ENCODE results near the gene SMPDL3B. TPM values are rescaled to one million over a fixed set of nuclear protein-coding genes. Genes with fewer than 3 reads are reported as not detected.

SMPDL3B gene, protein sequence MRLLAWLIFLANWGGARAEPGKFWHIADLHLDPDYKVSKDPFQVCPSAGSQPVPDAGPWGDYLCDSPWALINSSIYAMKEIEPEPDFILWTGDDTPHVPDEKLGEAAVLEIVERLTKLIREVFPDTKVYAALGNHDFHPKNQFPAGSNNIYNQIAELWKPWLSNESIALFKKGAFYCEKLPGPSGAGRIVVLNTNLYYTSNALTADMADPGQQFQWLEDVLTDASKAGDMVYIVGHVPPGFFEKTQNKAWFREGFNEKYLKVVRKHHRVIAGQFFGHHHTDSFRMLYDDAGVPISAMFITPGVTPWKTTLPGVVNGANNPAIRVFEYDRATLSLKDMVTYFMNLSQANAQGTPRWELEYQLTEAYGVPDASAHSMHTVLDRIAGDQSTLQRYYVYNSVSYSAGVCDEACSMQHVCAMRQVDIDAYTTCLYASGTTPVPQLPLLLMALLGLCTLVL
- 5.9 TPM for polyA plus RNA-seq (2013, experiment 1 of 4)
- polyA plus RNA-seq (2013, experiment 2 of 4): 5.3 TPM
- 5.8 TPM for polyA plus RNA-seq (2013, experiment 3 of 4)
- polyA plus RNA-seq (2013, experiment 4 of 4): 4.2 TPM

GRCh38 chr1:27934818-27935549, at the start of gene SMPDL3B:
Gene SMPDL3B (plus strand): TSS chr1:27935000. CDS start chr1:27935184, 184 bp downstream.
- Histone ChIP-seq H3K9me3 (ENCODE audit: control insufficient read depth, low read length) (no peaks in the 10 kb centered on the region), H3K4me3 (ENCODE audit: insufficient read depth, low read depth, low read length) (peak within 1 kb of the TSS; percentile 27), H3K27me3 (ENCODE audit: control insufficient read depth, insufficient read depth, low read length, poor library complexity, severe bottlenecking) (peaks cover 11% of the 10 kb centered on the region), H3K27ac (ENCODE audit: insufficient read depth, low read depth, low read length, poor library complexity, severe bottlenecking) (no peak within 1 kb of the TSS), H3K4me1 (ENCODE audit: control insufficient read depth, insufficient read depth, low read length) (peaks cover 7% of the 10 kb centered on the region), H3K36me3 (ENCODE audit: control insufficient read depth, insufficient read depth, low read length) (no peaks in the 10 kb centered on the region)
- 10 to 16% methylated on average over 16 of the region's 16 CpGs for WGBS, 2 experiments

DNA sequence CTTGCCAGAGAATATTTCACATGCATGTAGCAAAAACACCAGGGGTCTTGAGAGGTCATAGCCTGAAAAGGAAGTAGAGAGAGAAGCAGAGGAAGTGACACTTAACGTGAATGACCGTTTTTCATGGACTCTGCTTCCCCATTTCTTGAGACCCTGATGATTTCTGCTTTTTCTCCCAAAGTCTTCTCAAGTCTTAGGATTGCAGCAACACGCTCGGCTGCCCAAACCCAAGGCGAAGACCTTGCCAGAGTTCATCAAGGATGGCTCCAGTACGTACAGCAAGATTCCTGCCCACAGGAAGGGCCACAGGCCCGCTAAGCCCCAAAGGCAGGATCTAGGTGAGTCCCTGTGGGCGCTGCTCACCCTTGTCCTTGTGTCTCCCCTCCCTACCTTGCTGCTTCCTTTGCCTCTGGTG, 49.7 kb upstream of the SMPDL3B start:
- Histone ChIP-seq H3K27me3 (ENCODE audit: control insufficient read depth, insufficient read depth, low read length, poor library complexity, severe bottlenecking) (no peaks in the 10 kb centered on the region), H3K4me1 (ENCODE audit: control insufficient read depth, insufficient read depth, low read length) (no peaks in the 10 kb centered on the region), H3K27ac (ENCODE audit: insufficient read depth, low read depth, low read length, poor library complexity, severe bottlenecking) (no peak overlapping the region), H3K9me3 (ENCODE audit: control insufficient read depth, low read length) (no peaks in the 10 kb centered on the region), H3K36me3 (ENCODE audit: control insufficient read depth, insufficient read depth, low read length) (peaks cover 4% of the 10 kb centered on the region), H3K4me3 (ENCODE audit: insufficient read depth, low read depth, low read length) (no peak overlapping the region)
- 95 to 96% methylated on average over 8 of the region's 8 CpGs for WGBS, 2 experiments

DNA sequence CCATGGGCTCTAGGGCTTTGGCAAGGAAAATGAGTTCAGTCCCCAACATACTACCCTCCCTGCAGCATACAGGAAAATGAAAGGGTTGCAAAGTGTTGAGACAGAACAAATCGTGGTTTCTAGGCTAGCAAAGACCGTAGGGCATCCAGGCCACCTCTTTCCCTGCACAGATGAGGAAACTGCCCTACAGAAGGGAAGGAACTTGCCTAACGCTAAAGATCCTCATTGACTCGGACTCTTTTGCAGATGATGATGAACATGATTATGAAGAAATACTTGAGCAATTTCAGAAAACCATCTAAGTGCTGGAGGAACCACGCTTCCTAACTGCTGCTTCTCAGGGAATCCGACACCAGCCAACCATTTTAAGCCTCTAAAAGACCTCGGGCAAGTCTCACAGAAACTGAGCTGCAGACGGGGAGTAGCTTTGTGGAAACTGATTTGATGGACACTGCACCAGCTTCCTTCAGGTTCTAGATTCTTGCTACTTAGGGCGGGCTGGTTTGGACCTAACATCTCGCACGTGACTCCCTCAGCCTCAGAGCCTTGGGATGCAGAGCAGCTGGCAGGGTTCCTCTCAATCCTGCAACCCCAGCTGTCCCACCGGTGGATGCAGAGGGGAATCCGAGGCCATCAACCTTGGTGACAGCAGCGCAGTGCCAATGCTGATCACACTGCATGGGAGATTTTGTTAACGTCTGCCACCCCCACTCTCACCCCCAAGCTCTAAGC, 49.0 kb upstream of the SMPDL3B start:
- H3K9me3 ChIP-seq (ENCODE audit: control insufficient read depth, low read length): no peaks in the 10 kb centered on the region
- no peaks in the 10 kb centered on the region for H3K4me1 ChIP-seq (ENCODE audit: control insufficient read depth, insufficient read depth, low read length)
- no peak overlapping the region for H3K27ac ChIP-seq (ENCODE audit: insufficient read depth, low read depth, low read length, poor library complexity, severe bottlenecking)
- no peaks in the 10 kb centered on the region for H3K27me3 ChIP-seq (ENCODE audit: control insufficient read depth, insufficient read depth, low read length, poor library complexity, severe bottlenecking)
- H3K36me3 ChIP-seq (ENCODE audit: control insufficient read depth, insufficient read depth, low read length): peaks cover 4% of the 10 kb centered on the region
- WGBS, 2 experiments: 94 to 95% methylated on average over 15 of the region's 15 CpGs
- H3K4me3 ChIP-seq (ENCODE audit: insufficient read depth, low read depth, low read length): no peak overlapping the region

- peaks cover 6% of the 10 kb centered on the region for H3K36me3 ChIP-seq (ENCODE audit: control insufficient read depth, insufficient read depth, low read length)
- no peak overlapping the region for H3K27ac ChIP-seq (ENCODE audit: insufficient read depth, low read depth, low read length, poor library complexity, severe bottlenecking)
- H3K4me1 ChIP-seq (ENCODE audit: control insufficient read depth, insufficient read depth, low read length): no peaks in the 10 kb centered on the region
- 95 to 100% methylated on average over 2 of the region's 2 CpGs for WGBS, 2 experiments
- no peak overlapping the region for H3K4me3 ChIP-seq (ENCODE audit: insufficient read depth, low read depth, low read length)
- no peaks in the 10 kb centered on the region for H3K9me3 ChIP-seq (ENCODE audit: control insufficient read depth, low read length)
- no peaks in the 10 kb centered on the region for H3K27me3 ChIP-seq (ENCODE audit: control insufficient read depth, insufficient read depth, low read length, poor library complexity, severe bottlenecking)
Measured at GRCh38 chr1:27886353-27886679, 48.5 kb upstream of the SMPDL3B start.

- WGBS, 2 experiments: 91 to 95% methylated on average over 3 of the region's 3 CpGs
- no peak overlapping the region for H3K27ac ChIP-seq (ENCODE audit: insufficient read depth, low read depth, low read length, poor library complexity, severe bottlenecking)
- no peaks in the 10 kb centered on the region for H3K4me1 ChIP-seq (ENCODE audit: control insufficient read depth, insufficient read depth, low read length)
- H3K9me3 ChIP-seq (ENCODE audit: control insufficient read depth, low read length): no peaks in the 10 kb centered on the region
- peaks cover 10% of the 10 kb centered on the region for H3K36me3 ChIP-seq (ENCODE audit: control insufficient read depth, insufficient read depth, low read length)
- H3K27me3 ChIP-seq (ENCODE audit: control insufficient read depth, insufficient read depth, low read length, poor library complexity, severe bottlenecking): no peaks in the 10 kb centered on the region
- no peak overlapping the region for H3K4me3 ChIP-seq (ENCODE audit: insufficient read depth, low read depth, low read length)
Measured at GRCh38 chr1:27886744-27887143, 48.1 kb upstream of the SMPDL3B start.

DNA sequence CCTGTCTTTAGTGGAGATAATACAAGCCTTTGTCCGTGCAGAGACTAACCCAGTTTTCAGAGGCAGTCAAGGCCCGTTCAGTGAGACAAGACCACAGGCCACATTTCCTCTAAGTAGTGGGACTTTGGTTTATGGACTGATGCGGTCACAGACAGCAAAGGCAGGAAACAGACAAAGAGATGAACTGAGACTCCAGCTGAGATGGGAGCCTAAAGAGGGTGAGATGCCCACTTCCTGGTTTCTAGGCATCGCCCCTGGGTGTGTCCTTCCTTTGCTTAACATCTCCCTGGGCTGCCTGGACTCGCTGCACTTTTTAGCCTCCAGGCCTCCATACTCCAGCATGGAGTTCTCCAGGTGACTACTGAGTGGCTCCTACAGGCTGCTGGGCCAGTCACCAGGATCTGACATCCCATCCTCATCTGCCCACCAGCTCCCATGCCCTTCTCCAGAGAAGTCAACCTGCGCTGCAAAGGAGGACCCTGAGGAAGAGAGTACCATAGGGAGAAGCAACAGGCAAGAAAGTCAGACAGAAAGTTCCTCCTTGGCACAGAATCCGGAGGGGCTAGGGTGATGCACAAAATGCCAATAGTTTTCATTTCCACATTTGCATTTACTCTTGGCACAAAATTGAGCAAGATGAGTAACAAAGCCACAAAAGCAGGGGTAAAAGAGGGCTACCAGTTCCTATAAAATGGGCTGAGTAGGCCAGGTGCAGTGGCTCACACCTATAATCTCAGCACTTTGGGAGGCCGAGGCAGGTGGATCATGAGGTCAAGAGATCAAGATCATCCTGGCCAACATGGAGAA, 47.4 kb upstream of the SMPDL3B start:
- peaks cover 15% of the 10 kb centered on the region for H3K36me3 ChIP-seq (ENCODE audit: control insufficient read depth, insufficient read depth, low read length)
- no peaks in the 10 kb centered on the region for H3K4me1 ChIP-seq (ENCODE audit: control insufficient read depth, insufficient read depth, low read length)
- H3K27me3 ChIP-seq (ENCODE audit: control insufficient read depth, insufficient read depth, low read length, poor library complexity, severe bottlenecking): no peaks in the 10 kb centered on the region
- no peaks in the 10 kb centered on the region for H3K9me3 ChIP-seq (ENCODE audit: control insufficient read depth, low read length)
- no peak overlapping the region for H3K27ac ChIP-seq (ENCODE audit: insufficient read depth, low read depth, low read length, poor library complexity, severe bottlenecking)
- H3K4me3 ChIP-seq (ENCODE audit: insufficient read depth, low read depth, low read length): no peak overlapping the region
- WGBS, 2 experiments: 91 to 93% methylated on average over 8 of the region's 8 CpGs

GRCh38 chr1:27889506-27889905, 45.3 kb upstream of the SMPDL3B start:
- Histone ChIP-seq H3K9me3 (ENCODE audit: control insufficient read depth, low read length) (no peaks in the 10 kb centered on the region), H3K4me3 (ENCODE audit: insufficient read depth, low read depth, low read length) (no peak overlapping the region), H3K36me3 (ENCODE audit: control insufficient read depth, insufficient read depth, low read length) (peaks cover 34% of the 10 kb centered on the region), H3K4me1 (ENCODE audit: control insufficient read depth, insufficient read depth, low read length) (no peaks in the 10 kb centered on the region), H3K27ac (ENCODE audit: insufficient read depth, low read depth, low read length, poor library complexity, severe bottlenecking) (no peak overlapping the region), H3K27me3 (ENCODE audit: control insufficient read depth, insufficient read depth, low read length, poor library complexity, severe bottlenecking) (no peaks in the 10 kb centered on the region)
- WGBS, 2 experiments: 95 to 97% methylated on average over 3 of the region's 3 CpGs

DNA sequence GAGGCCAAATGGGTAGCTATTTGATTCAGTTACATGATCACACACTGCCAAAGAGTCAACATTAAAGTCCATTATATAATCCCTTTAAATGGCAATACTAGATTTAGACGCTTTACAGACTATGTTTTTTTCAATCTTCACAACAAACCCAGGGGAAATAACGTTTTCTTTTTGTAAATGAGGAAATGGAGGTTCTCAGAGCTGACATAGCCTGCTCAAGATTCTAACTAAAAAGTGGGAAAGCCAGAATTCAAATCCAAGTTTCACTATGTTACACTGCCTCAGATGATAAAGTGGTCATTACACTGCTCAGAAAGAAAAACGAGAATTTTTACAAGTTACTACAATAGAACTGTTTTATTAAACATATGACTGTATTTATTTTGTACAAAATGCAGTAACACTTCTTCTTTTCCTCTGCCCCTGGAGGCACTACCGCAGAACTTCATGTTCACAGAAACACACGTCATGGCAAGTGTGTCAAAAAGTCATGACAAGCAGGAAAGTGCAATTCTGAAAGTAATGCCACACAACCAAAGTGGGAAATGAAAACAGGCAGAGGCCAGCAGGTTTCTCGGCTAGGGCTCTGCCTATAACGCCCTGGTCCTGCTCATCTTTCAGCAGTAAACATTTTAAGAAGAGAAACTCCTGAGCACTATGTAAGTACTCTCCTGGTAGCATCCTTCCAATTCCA, 43.5 kb upstream of the SMPDL3B start:
- WGBS, 2 experiments: 93 to 95% methylated on average over 6 of the region's 7 CpGs
- Histone ChIP-seq H3K36me3 (ENCODE audit: control insufficient read depth, insufficient read depth, low read length) (peaks cover 44% of the 10 kb centered on the region), H3K4me1 (ENCODE audit: control insufficient read depth, insufficient read depth, low read length) (no peaks in the 10 kb centered on the region), H3K4me3 (ENCODE audit: insufficient read depth, low read depth, low read length) (no peak overlapping the region), H3K27ac (ENCODE audit: insufficient read depth, low read depth, low read length, poor library complexity, severe bottlenecking) (no peak overlapping the region), H3K27me3 (ENCODE audit: control insufficient read depth, insufficient read depth, low read length, poor library complexity, severe bottlenecking) (no peaks in the 10 kb centered on the region), H3K9me3 (ENCODE audit: control insufficient read depth, low read length) (no peaks in the 10 kb centered on the region)

DNA sequence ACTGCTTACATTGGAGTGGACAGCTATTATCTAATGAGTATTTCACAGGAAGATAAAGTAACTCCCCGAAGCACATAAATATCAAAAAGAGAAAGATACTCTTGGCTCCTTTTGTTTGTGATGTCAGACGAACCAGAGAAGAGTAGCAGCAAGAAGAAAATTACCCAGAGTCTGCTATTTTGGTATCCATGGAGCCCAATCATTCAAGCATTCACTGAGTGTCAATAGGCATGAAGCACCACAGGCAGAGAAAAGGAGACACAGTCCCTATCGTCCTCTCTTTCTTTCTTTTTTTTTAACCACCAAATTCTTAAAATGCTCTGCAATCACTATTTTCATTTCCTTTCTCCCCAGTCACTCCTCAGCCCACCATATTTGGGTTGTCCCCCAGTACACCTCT, 40.3 kb upstream of the SMPDL3B start:
- peaks cover 51% of the 10 kb centered on the region for H3K36me3 ChIP-seq (ENCODE audit: control insufficient read depth, insufficient read depth, low read length)
- H3K4me1 ChIP-seq (ENCODE audit: control insufficient read depth, insufficient read depth, low read length): no peaks in the 10 kb centered on the region
- no peaks in the 10 kb centered on the region for H3K9me3 ChIP-seq (ENCODE audit: control insufficient read depth, low read length)
- no peak overlapping the region for H3K4me3 ChIP-seq (ENCODE audit: insufficient read depth, low read depth, low read length)
- 89 to 92% methylated on average over 3 of the region's 3 CpGs for WGBS, 2 experiments
- no peak overlapping the region for H3K27ac ChIP-seq (ENCODE audit: insufficient read depth, low read depth, low read length, poor library complexity, severe bottlenecking)
- H3K27me3 ChIP-seq (ENCODE audit: control insufficient read depth, insufficient read depth, low read length, poor library complexity, severe bottlenecking): no peaks in the 10 kb centered on the region

All from ectodermal cell (in vitro differentiated cells).